T-helper 2 cell treated with Interferon-gamma antibody and Interleukin-4, amounts not matched to agents 5 μg/mL and 100 μg/mL, for 36 hours (primary cell): ENCODE data around the gene CYTIP.
A peak's percentile ranks its signal among the peaks of the same experiment; 100 is the strongest.
"Not testable (repeated sequence)": the region's sequence is repeated elsewhere in the genome, so short reads cannot be mapped to it uniquely, and the experiment has no call there.

Experiments used
- DNase-seq: peaks from one replicate; pipeline ENCODE4 v3.0.0; 2021; ENCODE audit warnings: low spot score
- H3K27ac Mint-ChIP-seq: one replicate; pipeline ENCODE4 v1.8.0; 2021; ENCODE audit warnings: mild to moderate bottlenecking, mixed read lengths
- H3K27me3 Mint-ChIP-seq: one replicate; pipeline ENCODE4 v1.8.0; 2021; ENCODE audit warnings: low read depth, mixed read lengths
- H3K36me3 Mint-ChIP-seq: one replicate; pipeline ENCODE4 v1.8.0; 2021; ENCODE audit warnings: low read depth, mixed read lengths
- H3K4me1 Mint-ChIP-seq: one replicate; pipeline ENCODE4 v1.8.0; 2021; ENCODE audit warnings: low read depth, mixed read lengths
- H3K4me3 Mint-ChIP-seq: one replicate; pipeline ENCODE4 v1.8.0; 2022; ENCODE audit warnings: mild to moderate bottlenecking, moderate library complexity, mixed read lengths
- H3K9me3 Mint-ChIP-seq: one replicate; pipeline ENCODE4 v1.8.0; 2021; ENCODE audit warnings: mixed read lengths

The CYTIP gene

DNA sequence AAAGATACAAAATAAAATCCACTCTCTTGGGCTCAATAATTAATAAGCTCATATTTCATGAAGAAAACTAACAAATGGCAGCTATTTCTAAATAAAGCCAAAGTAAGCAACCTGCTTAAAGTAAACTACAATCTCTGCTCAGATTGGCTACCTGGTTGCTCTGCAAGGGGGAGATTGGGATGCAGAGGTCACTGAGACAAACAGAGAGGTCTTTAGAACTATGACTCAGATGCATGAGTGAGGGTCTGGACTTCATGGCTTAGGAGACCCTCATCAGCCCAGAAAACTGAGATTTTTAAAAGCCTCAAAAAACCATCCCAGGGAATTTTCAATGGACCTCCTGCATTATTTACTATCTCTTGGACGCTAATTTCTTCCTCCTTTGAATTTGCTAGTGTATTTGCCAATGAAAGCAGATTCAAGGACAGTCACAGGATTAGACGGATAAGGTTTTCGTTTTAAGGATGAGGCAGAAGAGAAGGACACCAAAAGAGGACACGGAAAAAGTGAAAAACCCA is 17.4 kb downstream of the CYTIP start:
- H3K27ac Mint-ChIP-seq, result peak overlapping the region; percentile 16
- no peak overlapping the region for H3K4me3 Mint-ChIP-seq
- peaks cover 24% of the 10 kb centered on the region for H3K9me3 Mint-ChIP-seq
- H3K36me3 Mint-ChIP-seq, result peaks cover 90% of the 10 kb centered on the region
- H3K4me1 Mint-ChIP-seq, result peaks cover 67% of the 10 kb centered on the region
- no peak for DNase-seq
- no peaks in the 10 kb centered on the region for H3K27me3 Mint-ChIP-seq

DNA sequence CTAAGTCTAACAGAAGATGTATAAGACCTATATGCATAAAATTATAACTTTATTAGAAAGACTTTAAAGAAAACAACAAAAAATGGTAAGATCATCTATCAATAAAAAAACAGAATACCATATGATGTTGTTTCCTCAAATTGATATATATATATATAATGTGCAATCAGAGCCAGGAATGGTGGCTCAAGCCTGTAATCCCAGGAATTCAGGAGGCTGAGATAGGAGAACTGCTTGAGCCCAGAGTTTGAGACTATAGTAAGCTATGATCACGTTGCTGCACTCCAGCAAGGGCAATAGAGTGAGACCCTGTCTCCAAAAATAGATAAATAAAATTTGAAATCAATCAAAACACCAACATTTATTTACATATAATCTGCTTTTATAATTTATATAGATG is 19.5 kb downstream of the CYTIP start:
- Mint-ChIP-seq H3K9me3 (peaks cover 24% of the 10 kb centered on the region), H3K27me3 (no peaks in the 10 kb centered on the region), H3K27ac (no peak overlapping the region), H3K4me3 (no peak overlapping the region), H3K36me3 (peaks cover 90% of the 10 kb centered on the region), H3K4me1 (peaks cover 66% of the 10 kb centered on the region)
- no peak for DNase-seq

DNA sequence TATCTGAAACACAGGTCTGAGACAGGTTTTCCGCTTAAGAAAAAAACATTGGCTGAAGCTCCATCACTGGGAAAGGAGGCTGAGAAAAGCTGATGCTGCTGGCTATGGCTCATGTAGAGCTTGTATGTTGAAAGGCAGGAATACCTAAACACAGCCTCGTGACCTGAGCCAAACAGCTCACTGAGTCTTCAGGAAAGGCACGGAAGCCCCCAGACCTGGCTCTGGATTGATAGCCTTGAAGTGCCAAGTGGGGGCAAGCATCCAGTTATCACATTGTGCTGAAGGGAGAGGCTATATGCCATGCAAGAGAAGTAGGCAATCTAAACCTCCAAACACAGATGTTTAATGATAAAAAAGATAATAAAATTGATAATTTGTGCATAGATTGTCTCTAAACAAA is 21.9 kb downstream of the CYTIP start:
- Mint-ChIP-seq H3K4me3 (peak overlapping the region; percentile 35), H3K9me3 (peaks cover 24% of the 10 kb centered on the region), H3K36me3 (peaks cover 84% of the 10 kb centered on the region), H3K4me1 (peaks cover 67% of the 10 kb centered on the region), H3K27me3 (no peaks in the 10 kb centered on the region), H3K27ac (peak overlapping the region; percentile 91)
- no peak for DNase-seq

DNA sequence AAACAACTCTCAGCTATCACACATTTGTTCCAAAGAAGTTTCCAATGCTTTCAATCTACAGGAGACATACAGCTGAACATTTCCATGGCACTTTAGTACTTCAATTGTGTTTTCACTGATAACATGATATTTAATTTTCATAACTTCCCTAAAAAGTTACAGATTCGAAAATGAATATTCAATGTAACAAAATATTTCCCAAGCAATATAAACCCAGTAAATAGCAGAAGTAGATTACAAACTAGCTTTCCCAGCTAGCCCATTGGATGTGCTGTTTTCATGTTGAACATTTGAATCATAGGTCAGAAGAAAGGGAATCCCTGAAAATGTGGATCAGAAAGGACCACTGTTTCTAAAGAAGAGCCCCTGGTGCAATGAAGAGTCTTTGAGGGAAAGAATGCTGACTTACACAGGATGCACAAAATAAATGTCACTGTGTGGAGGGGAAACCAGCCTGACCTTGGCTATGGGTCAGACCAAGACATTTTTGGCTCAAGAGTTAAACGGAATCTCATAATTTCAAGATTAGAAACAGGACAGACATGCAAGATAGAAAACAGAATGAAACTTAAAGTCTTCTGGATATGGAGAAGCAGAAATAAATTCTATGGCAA is 22.5 kb downstream of the CYTIP start:
- no peak for DNase-seq
- H3K4me1 Mint-ChIP-seq, result peaks cover 68% of the 10 kb centered on the region
- peak overlapping the region; percentile 91 for H3K27ac Mint-ChIP-seq
- H3K9me3 Mint-ChIP-seq, result peaks cover 20% of the 10 kb centered on the region
- H3K36me3 Mint-ChIP-seq, result peaks cover 84% of the 10 kb centered on the region
- H3K4me3 Mint-ChIP-seq, result peak overlapping the region; percentile 64
- H3K27me3 Mint-ChIP-seq, result no peaks in the 10 kb centered on the region

DNA sequence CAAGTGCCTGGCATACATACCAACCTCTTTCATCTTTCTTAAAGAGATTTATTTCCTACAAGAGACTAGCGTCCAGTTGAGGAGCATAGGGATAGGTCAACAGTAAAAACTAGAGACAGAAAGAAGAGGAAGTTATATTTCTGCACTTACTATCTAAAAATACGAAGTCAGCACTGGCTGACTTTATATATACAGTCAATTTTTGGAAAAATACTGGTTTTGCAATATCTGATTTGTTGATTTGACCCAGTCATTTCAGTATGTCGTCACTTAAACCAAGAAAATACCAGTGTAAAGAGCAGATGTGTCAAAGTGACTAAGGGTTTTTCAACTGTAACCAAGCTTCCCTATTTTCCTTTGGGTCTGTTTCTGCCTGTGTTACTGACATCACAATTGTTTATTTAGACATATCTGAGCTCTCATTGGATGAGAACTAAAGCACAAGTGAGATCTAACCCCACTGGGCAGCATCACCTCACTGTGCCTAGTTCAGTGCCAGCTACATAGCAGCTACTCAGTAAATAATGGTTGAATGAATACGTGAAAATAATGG is 23.0 kb downstream of the CYTIP start:
- H3K27ac Mint-ChIP-seq, result peak overlapping the region; percentile 91

DNA sequence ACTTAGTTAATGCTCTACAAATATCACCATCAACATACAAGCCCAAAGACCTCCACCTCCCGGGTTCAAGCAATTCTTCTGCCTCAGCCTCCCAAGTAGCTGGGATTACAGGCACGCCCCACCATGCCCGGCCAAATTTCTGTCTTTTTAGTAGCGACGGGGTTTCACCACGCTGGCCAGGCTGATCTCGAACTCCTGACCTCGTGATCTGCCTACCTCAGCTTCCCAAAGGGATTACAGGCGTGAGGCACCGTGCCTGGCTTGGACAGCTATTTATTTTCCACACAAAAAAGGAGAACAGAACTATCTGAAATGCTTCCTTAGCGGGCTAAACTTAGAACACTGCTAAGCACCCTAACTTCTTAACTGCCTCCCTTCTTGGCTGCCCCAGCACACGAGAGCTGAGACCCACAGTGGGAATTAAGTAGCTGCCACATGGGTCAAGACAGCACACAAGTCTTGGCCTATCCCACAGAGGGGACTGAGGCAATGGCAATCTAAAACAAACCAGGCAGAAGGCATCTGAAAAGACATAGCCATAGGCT is 24.8 kb downstream of the CYTIP start:
- Mint-ChIP-seq H3K4me1 (peaks cover 77% of the 10 kb centered on the region), H3K27ac (peak overlapping the region; percentile 88), H3K27me3 (no peaks in the 10 kb centered on the region), H3K9me3 (peaks cover 7% of the 10 kb centered on the region), H3K4me3 (peak overlapping the region; percentile 58), H3K36me3 (peaks cover 84% of the 10 kb centered on the region)
- DNase-seq, result no peak

More for the DNA sequence above, 23.0 kb downstream of the CYTIP start:
- peaks cover 15% of the 10 kb centered on the region for H3K9me3 Mint-ChIP-seq
- H3K36me3 Mint-ChIP-seq, result peaks cover 81% of the 10 kb centered on the region
- H3K27me3 Mint-ChIP-seq, result no peaks in the 10 kb centered on the region
- H3K4me3 Mint-ChIP-seq, result peak overlapping the region; percentile 64
- no peak for DNase-seq
- peaks cover 67% of the 10 kb centered on the region for H3K4me1 Mint-ChIP-seq

DNA sequence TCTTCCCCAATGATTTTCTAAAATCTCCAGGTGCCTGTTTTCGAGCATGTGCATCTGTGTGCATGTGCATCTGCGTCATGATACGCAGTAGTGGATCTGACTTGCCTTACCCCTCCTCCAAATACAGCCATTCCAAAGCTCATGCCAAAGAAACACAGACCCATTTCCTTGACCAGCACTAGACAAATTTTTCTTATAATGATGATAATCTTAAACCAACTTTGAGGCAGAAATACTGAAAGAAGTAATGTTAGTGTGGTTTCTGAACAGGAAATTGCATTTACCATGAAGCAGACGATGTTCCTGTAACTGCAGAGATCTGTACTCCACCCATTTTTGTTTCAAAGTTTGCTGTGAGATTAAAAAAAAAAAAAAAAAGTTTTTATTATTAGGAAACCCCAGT is 25.6 kb downstream of the CYTIP start:
- Mint-ChIP-seq H3K9me3 (peaks cover 5% of the 10 kb centered on the region), H3K36me3 (peaks cover 87% of the 10 kb centered on the region), H3K4me1 (peaks cover 83% of the 10 kb centered on the region), H3K27me3 (no peaks in the 10 kb centered on the region), H3K4me3 (peak overlapping the region; percentile 63), H3K27ac (peak overlapping the region; percentile 90)
- no peak for DNase-seq

DNA sequence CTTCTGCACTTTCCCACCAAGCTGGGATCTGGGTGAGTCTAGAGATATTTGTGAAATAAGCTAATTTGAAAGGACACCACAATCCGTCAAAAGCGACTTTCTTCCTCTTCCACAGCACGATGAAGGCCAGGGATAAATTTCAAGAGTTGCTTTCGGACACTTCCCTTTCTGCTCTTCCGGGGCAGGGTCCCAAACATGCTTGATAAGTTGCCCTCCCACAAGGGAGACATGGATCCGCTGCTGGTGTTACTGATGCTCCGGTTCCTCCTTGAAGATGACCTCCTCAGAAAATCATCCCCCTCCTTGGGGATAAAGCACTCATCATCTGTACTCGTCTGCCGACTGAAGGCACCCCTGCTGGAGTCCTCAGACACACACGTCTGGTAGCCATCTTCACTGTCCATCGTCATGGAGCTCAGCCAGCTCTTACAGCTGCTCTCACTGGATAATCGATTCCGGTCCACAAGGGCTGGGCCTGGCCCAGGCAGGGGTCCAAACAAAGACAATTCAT is 28.2 kb downstream of the CYTIP start:
- DNase-seq, result no peak
- peak overlapping the region; percentile 50 for H3K4me3 Mint-ChIP-seq
- no peaks in the 10 kb centered on the region for H3K27me3 Mint-ChIP-seq
- H3K27ac Mint-ChIP-seq, result peak overlapping the region; percentile 91
- H3K4me1 Mint-ChIP-seq, result peaks cover 83% of the 10 kb centered on the region
- H3K36me3 Mint-ChIP-seq, result peaks cover 85% of the 10 kb centered on the region
- no peaks in the 10 kb centered on the region for H3K9me3 Mint-ChIP-seq

DNA sequence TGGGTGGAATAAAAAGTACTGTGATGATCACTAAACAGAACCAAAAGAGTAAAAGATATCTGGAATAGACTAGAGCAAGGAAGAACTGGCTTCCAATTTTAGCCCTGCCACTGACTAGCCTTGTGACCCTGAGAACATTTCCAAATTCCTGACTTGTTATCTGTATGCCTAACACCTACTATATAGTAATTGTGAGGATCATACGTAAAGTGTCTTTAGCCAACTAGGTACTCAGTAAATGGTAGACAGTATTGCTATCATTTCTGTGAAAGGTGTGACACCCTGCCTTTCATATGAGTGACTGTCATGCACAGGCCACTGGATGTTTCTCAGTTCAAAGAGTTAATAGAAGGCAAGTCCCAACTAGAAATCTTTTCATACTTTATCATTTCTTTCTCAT is 29.8 kb downstream of the CYTIP start:
- H3K27me3 Mint-ChIP-seq, result no peaks in the 10 kb centered on the region
- peak overlapping the region; percentile 91 for H3K27ac Mint-ChIP-seq
- H3K4me1 Mint-ChIP-seq, result peaks cover 80% of the 10 kb centered on the region
- DNase-seq, result no peak
- peak overlapping the region; percentile 81 for H3K4me3 Mint-ChIP-seq
- H3K9me3 Mint-ChIP-seq, result no peaks in the 10 kb centered on the region
- peaks cover 83% of the 10 kb centered on the region for H3K36me3 Mint-ChIP-seq

DNA sequence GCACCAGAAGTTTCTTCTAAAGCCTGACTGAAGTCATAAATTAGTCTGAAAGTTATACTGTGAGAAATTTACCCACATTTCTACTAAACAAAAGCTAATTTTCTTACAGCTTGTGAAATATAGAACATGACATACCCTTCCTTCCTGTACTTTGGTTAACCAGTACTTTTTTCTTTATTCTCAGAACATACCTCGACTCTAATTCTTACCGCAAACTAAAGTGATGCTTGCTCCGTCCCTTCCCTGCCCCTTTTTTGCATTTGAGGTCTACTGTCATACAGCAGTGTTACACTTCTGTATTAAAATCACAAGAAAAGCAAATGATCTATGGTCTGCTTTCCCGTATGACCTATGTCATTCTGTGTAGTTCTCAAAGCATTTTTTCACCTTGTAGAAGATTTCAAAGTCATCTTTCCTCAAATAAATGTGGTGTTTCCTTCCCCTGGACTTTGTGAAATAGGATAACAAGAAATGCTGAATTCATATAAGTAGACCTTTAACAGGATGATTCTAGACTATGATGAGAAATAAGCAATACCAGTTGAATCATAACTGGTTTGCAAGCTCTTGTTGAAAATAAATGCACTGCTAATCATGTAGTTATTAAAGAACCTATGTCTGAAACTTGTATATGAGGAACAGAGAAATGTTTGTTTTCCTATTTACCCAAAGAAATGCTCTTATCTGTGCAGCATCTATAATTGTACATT is 30.4 kb downstream of the CYTIP start:
- peak; percentile 63 for DNase-seq
- Mint-ChIP-seq H3K27ac (peak overlapping the region; percentile 91), H3K27me3 (no peaks in the 10 kb centered on the region)

DNA sequence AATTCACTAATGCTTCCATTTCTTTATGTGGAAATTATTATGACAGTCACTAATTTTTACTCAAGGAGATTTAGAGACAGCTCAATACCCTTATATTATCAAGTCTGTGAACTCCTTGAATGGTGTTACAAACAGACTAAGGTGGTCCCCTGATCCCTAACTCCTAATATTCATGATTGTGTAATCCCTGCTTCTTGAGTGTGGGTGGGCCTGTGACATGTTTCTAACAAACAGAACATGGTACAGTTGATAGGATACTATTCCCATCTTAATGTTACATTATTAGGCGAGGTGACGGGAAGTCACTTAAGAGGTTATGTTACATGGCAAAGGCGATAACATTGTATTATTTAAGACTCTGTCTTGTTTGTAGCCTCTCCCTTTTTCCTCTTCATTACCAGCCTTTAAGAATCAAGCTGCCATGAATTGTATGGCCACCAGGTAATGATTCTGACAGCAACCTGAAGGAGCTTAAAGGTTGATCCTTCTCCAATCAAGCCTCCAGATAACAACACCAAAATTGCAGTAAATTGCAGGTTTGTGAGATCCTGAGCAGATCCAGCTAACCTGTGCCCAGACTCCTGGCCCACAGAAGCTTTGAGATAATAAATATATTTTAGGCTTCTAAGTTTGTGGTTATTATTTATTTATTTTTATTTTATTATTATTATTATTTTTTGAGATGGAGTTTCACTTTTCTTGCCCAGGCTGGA is 32.1 kb downstream of the CYTIP start:
- H3K27ac Mint-ChIP-seq, result peak overlapping the region; percentile 62
- no peaks in the 10 kb centered on the region for H3K9me3 Mint-ChIP-seq
- peaks cover 75% of the 10 kb centered on the region for H3K36me3 Mint-ChIP-seq
- H3K4me3 Mint-ChIP-seq, result peak overlapping the region; percentile 22
- DNase-seq, result no peak
- H3K4me1 Mint-ChIP-seq, result peaks cover 69% of the 10 kb centered on the region
- H3K27me3 Mint-ChIP-seq, result no peaks in the 10 kb centered on the region

More for the DNA sequence above, 30.4 kb downstream of the CYTIP start:
- H3K9me3 Mint-ChIP-seq, result no peaks in the 10 kb centered on the region
- peak overlapping the region; percentile 81 for H3K4me3 Mint-ChIP-seq
- peaks cover 85% of the 10 kb centered on the region for H3K36me3 Mint-ChIP-seq
- peaks cover 78% of the 10 kb centered on the region for H3K4me1 Mint-ChIP-seq

DNA sequence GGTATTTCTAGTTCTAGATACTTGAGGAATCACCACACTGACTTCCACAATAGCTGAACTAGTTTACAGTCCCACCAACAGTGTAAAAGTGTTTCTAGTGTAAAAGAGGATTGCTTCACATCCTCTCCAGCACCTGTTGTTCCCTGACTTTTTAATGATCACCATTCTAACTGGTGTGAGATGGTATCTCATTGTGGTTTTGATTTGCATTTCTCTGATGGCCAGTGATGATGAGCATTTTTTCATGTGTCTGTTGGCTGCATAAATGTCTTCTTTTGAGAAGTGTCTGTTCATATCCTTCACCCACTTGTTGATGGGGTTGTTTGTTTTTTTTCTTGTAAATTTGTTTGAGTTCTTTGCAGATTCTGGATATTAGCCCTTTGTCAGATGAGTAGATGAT is 38.5 kb downstream of the CYTIP start:
- peaks cover 34% of the 10 kb centered on the region for H3K9me3 Mint-ChIP-seq
- H3K27me3 Mint-ChIP-seq, DNase-seq: not testable (repeated sequence)
- peaks cover 62% of the 10 kb centered on the region for H3K4me1 Mint-ChIP-seq
- H3K36me3 Mint-ChIP-seq, result peaks cover 68% of the 10 kb centered on the region
- H3K27ac Mint-ChIP-seq, result peak overlapping the region; percentile 82
- peak overlapping the region; percentile 65 for H3K4me3 Mint-ChIP-seq

DNA sequence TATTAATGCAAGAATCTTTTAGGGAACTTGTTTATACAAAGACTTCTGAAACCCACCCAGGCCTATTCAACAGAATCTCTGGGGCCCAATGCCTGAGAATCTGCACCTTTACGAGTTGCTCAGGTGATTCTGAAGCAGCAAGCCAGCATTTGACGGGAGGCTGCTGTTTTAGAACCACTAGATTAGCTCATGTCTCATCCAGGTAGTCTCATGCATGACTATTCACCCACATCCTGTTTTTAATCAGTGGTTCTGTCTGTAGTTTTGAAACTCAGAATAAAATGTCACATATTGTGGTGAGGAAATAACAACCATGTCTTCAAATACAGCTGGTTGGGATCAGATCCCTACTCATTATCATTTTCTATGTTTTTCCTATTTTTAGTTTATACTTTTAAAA is 39.5 kb downstream of the CYTIP start:
- H3K27me3 Mint-ChIP-seq, result no peaks in the 10 kb centered on the region
- H3K36me3 Mint-ChIP-seq, result peaks cover 69% of the 10 kb centered on the region
- H3K9me3 Mint-ChIP-seq, result peaks cover 42% of the 10 kb centered on the region
- H3K4me1 Mint-ChIP-seq, result peaks cover 58% of the 10 kb centered on the region
- peak overlapping the region; percentile 80 for H3K27ac Mint-ChIP-seq
- DNase-seq, result peak; percentile 57
- H3K4me3 Mint-ChIP-seq, result peak overlapping the region; percentile 71
